NCI-H1417 (cell line): ENCODE data around the gene MDK.
A peak's percentile ranks its signal among the peaks of the same experiment; 100 is the strongest.

Experiments used
- DNase-seq, 3 experiments: peaks; one replicate each; lab custom pipeline; 2025; lab: John Stamatoyannopoulos, UW

MDK gene

GRCh38 chr11:46382646-46383403, 1.4 kb downstream of the MDK start:
- peak in 2 of 3 experiments; percentile 30 to 53 for DNase-seq

GRCh38 chr11:46383404-46383758, 1.9 kb downstream of the MDK start:
- peak in 1 of 3 experiments; percentile 33 for DNase-seq

GRCh38 chr11:46383974-46384701, 2.7 kb downstream of the MDK start:
- no peak for DNase-seq

GRCh38 chr11:46385169-46386004, 3.9 kb downstream of the MDK start:
- no peak for DNase-seq

GRCh38 chr11:46386005-46386578, 4.6 kb downstream of the MDK start:
- DNase-seq, result no peak

- DNase-seq, result no peak
Observed at GRCh38 chr11:46386674-46387073, 5.2 kb downstream of the MDK start.

GRCh38 chr11:46387456-46387855, 6.0 kb downstream of the MDK start:
- no peak for DNase-seq

- DNase-seq, result peak in 1 of 3 experiments; percentile 17
Observed at GRCh38 chr11:46387919-46388618, 6.6 kb downstream of the MDK start.

GRCh38 chr11:46388619-46389449, 7.4 kb downstream of the MDK start:
- peak in 1 of 3 experiments; percentile 6 for DNase-seq

GRCh38 chr11:46389450-46390330, 8.2 kb downstream of the MDK start:
- DNase-seq, result peak; percentile 67 to 74 (median 74)

- peak in 1 of 3 experiments; percentile 13 for DNase-seq
Observed at GRCh38 chr11:46390331-46391171, 9.1 kb downstream of the MDK start.

GRCh38 chr11:46391186-46391577, 9.7 kb downstream of the MDK start:
- peak in 1 of 3 experiments; percentile 53 for DNase-seq

- peak; percentile 18 to 95 (median 86) for DNase-seq
Observed at GRCh38 chr11:46391578-46392420, 10.3 kb downstream of the MDK start, which contains the start of gene CHRM4. TSS of gene CHRM4 (minus strand) at chr11:46391776. CDS start at chr11:46386557, 5,219 bp downstream.

GRCh38 chr11:46392421-46393230, 11.2 kb downstream of the MDK start:
- DNase-seq, result peak in 2 of 3 experiments; percentile 78 to 83

- peak in 2 of 3 experiments; percentile 53 to 54 for DNase-seq
Observed at GRCh38 chr11:46393231-46393616, 11.8 kb downstream of the MDK start.

- no peak for DNase-seq
Observed at GRCh38 chr11:46393759-46394158, 12.3 kb downstream of the MDK start.

GRCh38 chr11:46397526-46397925, 16.1 kb downstream of the MDK start:
- no peak for DNase-seq
